Trophoblast cell (in vitro differentiated cells and primary cell): ENCODE measurements around the gene ZBED5.
"Not testable (repeated sequence)": the region's sequence is repeated elsewhere in the genome, so short reads cannot be mapped to it uniquely, and the experiment has no call there.

Experiments
- DNase-seq, 2 donors: peaks; one replicate each; pipeline ENCODE4 v3.0.0-alpha.2; 2016
- H2AFZ ChIP-seq: 2 replicates; pipeline ENCODE4 v1.6.1; 2013; ENCODE audit warnings: low read length, moderate library complexity, mild to moderate bottlenecking; ENCODE audit not compliant: insufficient read depth, poor library complexity
- H2AK5ac ChIP-seq: 2 replicates; pipeline ENCODE4 v1.6.1; 2013; ENCODE audit warnings: mild to moderate bottlenecking, low read length
- H2BK120ac ChIP-seq: 2 replicates; pipeline ENCODE4 v1.6.1; 2013; ENCODE audit warnings: low read length, mild to moderate bottlenecking, moderate library complexity; ENCODE audit not compliant: insufficient read depth, poor library complexity
- H2BK12ac ChIP-seq: 2 replicates; pipeline ENCODE4 v1.6.1; 2013; ENCODE audit warnings: mild to moderate bottlenecking, low read length, moderate library complexity
- H2BK5ac ChIP-seq: 2 replicates; pipeline ENCODE4 v1.6.1; 2013; ENCODE audit warnings: low read length, low read depth, moderate library complexity, mild to moderate bottlenecking; ENCODE audit not compliant: poor library complexity
- H3K14ac ChIP-seq: 2 replicates; pipeline ENCODE4 v1.6.1; 2013; ENCODE audit warnings: mild to moderate bottlenecking, low read length
- H3K18ac ChIP-seq: 2 replicates; pipeline ENCODE4 v1.6.1; 2013; ENCODE audit warnings: mild to moderate bottlenecking, low read length
- H3K23ac ChIP-seq: 2 replicates; pipeline ENCODE4 v1.6.1; 2013; ENCODE audit warnings: low read length
- H3K27ac ChIP-seq: 2 replicates; pipeline ENCODE4 v1.5.1; 2013; ENCODE audit warnings: low read depth, mild to moderate bottlenecking, inconsistent platforms, low read length, moderate library complexity
- H3K27me3 ChIP-seq: 2 replicates; pipeline ENCODE4 v1.6.1; 2013; ENCODE audit warnings: inconsistent platforms, mild to moderate bottlenecking, low read length, moderate library complexity; ENCODE audit not compliant: insufficient read depth
- H3K36me3 ChIP-seq, 2 experiments: 1 replicate in 1 of 2; 2 replicates in 1 of 2; pipeline ENCODE4 v1.6.1; 2013; ENCODE audit warnings: low read length in 2 of 2, mild to moderate bottlenecking in 2 of 2, moderate library complexity in 1 of 2; ENCODE audit not compliant: insufficient read depth in 2 of 2, control insufficient read depth in 1 of 2
- H3K4ac ChIP-seq: 2 replicates; pipeline ENCODE4 v1.6.1; 2013; ENCODE audit warnings: low read depth, mild to moderate bottlenecking, low read length, moderate library complexity
- H3K4me1 ChIP-seq, 2 experiments: 1 replicate in 1 of 2; 2 replicates in 1 of 2; pipeline ENCODE4 v1.6.1; 2013; ENCODE audit warnings: low read length in 2 of 2, mild to moderate bottlenecking in 2 of 2, moderate library complexity in 1 of 2; ENCODE audit not compliant: insufficient read depth in 2 of 2, control insufficient read depth in 1 of 2
- H3K4me2 ChIP-seq: 2 replicates; pipeline ENCODE4 v1.6.1; 2013; ENCODE audit warnings: inconsistent platforms, mild to moderate bottlenecking, low read length, moderate library complexity
- H3K4me3 ChIP-seq: 2 replicates; pipeline ENCODE4 v1.5.1; 2013; ENCODE audit warnings: mild to moderate bottlenecking, low read depth, low read length, inconsistent platforms
- H3K79me1 ChIP-seq: one replicate; pipeline ENCODE4 v1.6.1; 2013; ENCODE audit warnings: low read length
- H3K79me2 ChIP-seq: 2 replicates; pipeline ENCODE4 v1.6.1; 2013; ENCODE audit warnings: low read length, mild to moderate bottlenecking; ENCODE audit not compliant: control insufficient read depth, insufficient read depth, poor library complexity
- H3K9ac ChIP-seq: 2 replicates; pipeline ENCODE4 v1.6.1; 2013; ENCODE audit warnings: mild to moderate bottlenecking, low read length
- H3K9me3 ChIP-seq: 2 replicates; pipeline ENCODE4 v1.6.1; 2013; ENCODE audit warnings: low read depth, mild to moderate bottlenecking, control low read depth, inconsistent platforms, low read length; ENCODE audit not compliant: insufficient read depth
- H4K12ac ChIP-seq: 2 replicates; pipeline ENCODE4 v1.6.1; 2013; ENCODE audit warnings: low read depth, mild to moderate bottlenecking, low read length, moderate library complexity
- H4K8ac ChIP-seq: 2 replicates; pipeline ENCODE4 v1.6.1; 2013; ENCODE audit warnings: low read depth, mild to moderate bottlenecking, low read length, moderate library complexity
- H4K91ac ChIP-seq: one replicate; pipeline ENCODE4 v1.6.1; 2013; ENCODE audit warnings: low read depth, mild to moderate bottlenecking, low read length, moderate library complexity
- WGBS: extraction: QIAGEN DNeasy Blood & Tissue Kit; methylation state at CpG from one replicate; pipeline ENCODE4 v1.1.7; 2013; ENCODE audit warnings: missing lambda C conversion rate; ENCODE audit not compliant: insufficient read length, insufficient coverage; ENCODE audit errors: extremely low coverage; 5-methylcytosine and 5-hydroxymethylcytosine counted together

Gene ZBED5

GRCh38 chr11:10892250-10892649, 34.4 kb upstream of the ZBED5 start:
- Histone ChIP-seq H2BK120ac (no peak overlapping the region), H3K27me3 (no peaks in the 10 kb centered on the region), H4K91ac (no peak overlapping the region), H3K27ac (no peak overlapping the region), H3K4me2 (no peak overlapping the region), H3K36me3 (no peaks in the 10 kb centered on the region), H3K14ac (no peak overlapping the region), H3K23ac (no peak overlapping the region), H2AK5ac (no peak overlapping the region), H3K18ac (no peak overlapping the region), H3K79me1 (no peaks in the 10 kb centered on the region), H3K9me3 (no peaks in the 10 kb centered on the region), H4K12ac (no peak overlapping the region), H3K4me1 (no peaks in the 10 kb centered on the region), H4K8ac (no peak overlapping the region), H3K79me2 (no peaks in the 10 kb centered on the region), H3K4me3 (no peak overlapping the region), H3K4ac (no peak overlapping the region), H2BK5ac (no peak overlapping the region), H2BK12ac (no peak overlapping the region), H2AFZ (no peak overlapping the region), H3K9ac (no peak overlapping the region)
- DNase-seq = no peak
- WGBS = no CpG with 5 or more reads among the region's 2 CpGs

- H2AFZ ChIP-seq = no peak overlapping the region
- H3K4me3 ChIP-seq = no peak overlapping the region
- H4K91ac ChIP-seq = no peak overlapping the region
- no peak overlapping the region for H2AK5ac ChIP-seq
- H3K36me3 ChIP-seq = no peaks in the 10 kb centered on the region
- no peaks in the 10 kb centered on the region for H3K79me1 ChIP-seq
- H2BK120ac ChIP-seq = no peak overlapping the region
- H3K27ac ChIP-seq = no peak overlapping the region
- H3K4me2 ChIP-seq = no peak overlapping the region
- H2BK12ac ChIP-seq = no peak overlapping the region
- no peak overlapping the region for H3K23ac ChIP-seq
- DNase-seq = peak; percentile 26 to 91
- H3K9ac ChIP-seq = no peak overlapping the region
- H3K27me3 ChIP-seq = no peaks in the 10 kb centered on the region
- no peak overlapping the region for H3K4ac ChIP-seq
- no peaks in the 10 kb centered on the region for H3K9me3 ChIP-seq
- no peak overlapping the region for H4K8ac ChIP-seq
- no peak overlapping the region for H3K18ac ChIP-seq
- no peak overlapping the region for H2BK5ac ChIP-seq
- WGBS = no CpG with 5 or more reads among the region's 1 CpG
- no peak overlapping the region for H3K14ac ChIP-seq
- no peak overlapping the region for H4K12ac ChIP-seq
- no peaks in the 10 kb centered on the region for H3K4me1 ChIP-seq
- no peaks in the 10 kb centered on the region for H3K79me2 ChIP-seq
These were observed 33.4 kb upstream of the ZBED5 start for GRCh38 chr11:10891151-10891720.

DNA sequence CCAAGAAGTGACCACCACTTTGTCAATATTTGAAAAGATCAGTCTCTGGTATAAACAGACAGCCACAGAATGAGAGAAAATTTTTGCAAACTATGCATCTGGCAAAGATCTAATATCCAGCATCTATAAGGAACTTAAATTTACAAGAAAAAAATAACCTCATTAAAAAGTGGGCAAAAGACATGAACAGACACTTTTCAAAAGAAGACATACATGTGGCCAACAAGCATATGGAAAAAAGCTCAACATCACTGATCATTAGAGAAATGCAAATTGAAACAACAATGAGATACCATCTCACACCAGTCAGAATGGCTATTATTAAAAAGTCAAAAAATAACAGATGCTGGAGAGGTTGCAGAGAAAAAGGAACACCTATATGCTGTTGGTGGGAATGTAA, 32.2 kb upstream of the ZBED5 start:
- not testable (repeated sequence) for H3K79me1 ChIP-seq, H2AK5ac ChIP-seq, H4K8ac ChIP-seq, H3K4me2 ChIP-seq, H3K79me2 ChIP-seq, H3K23ac ChIP-seq, H3K4me1 ChIP-seq, H3K27ac ChIP-seq, H3K14ac ChIP-seq, H3K36me3 ChIP-seq, DNase-seq, H3K4me3 ChIP-seq, H2BK120ac ChIP-seq, H3K18ac ChIP-seq, H4K91ac ChIP-seq, H3K4ac ChIP-seq, H3K9me3 ChIP-seq, H3K27me3 ChIP-seq, H4K12ac ChIP-seq, H3K9ac ChIP-seq, H2BK5ac ChIP-seq, H2AFZ ChIP-seq, H2BK12ac ChIP-seq

GRCh38 chr11:10887307-10887706, 29.5 kb upstream of the ZBED5 start:
- no peak overlapping the region for H2BK12ac ChIP-seq
- H3K14ac ChIP-seq = no peak overlapping the region
- H3K4me1 ChIP-seq = peaks cover 0 to 2% of the 10 kb centered on the region in 2 experiments
- no peak overlapping the region for H2AK5ac ChIP-seq
- peaks cover 2% of the 10 kb centered on the region for H3K79me1 ChIP-seq
- H3K23ac ChIP-seq = no peak overlapping the region
- no peak overlapping the region for H2BK5ac ChIP-seq
- H3K18ac ChIP-seq = no peak overlapping the region
- no peak overlapping the region for H2BK120ac ChIP-seq
- no peaks in the 10 kb centered on the region for H3K36me3 ChIP-seq
- H3K4me3 ChIP-seq = no peak overlapping the region
- peak overlapping the region; percentile 37 for H4K91ac ChIP-seq
- H3K27me3 ChIP-seq = no peaks in the 10 kb centered on the region
- no peak overlapping the region for H2AFZ ChIP-seq
- no peak overlapping the region for H3K4me2 ChIP-seq
- no peak overlapping the region for H3K9ac ChIP-seq
- peaks cover 1% of the 10 kb centered on the region for H3K9me3 ChIP-seq
- peak in 1 of 2 donors; percentile 65 for DNase-seq
- no peaks in the 10 kb centered on the region for H3K79me2 ChIP-seq
- no peak overlapping the region for H3K4ac ChIP-seq
- H4K8ac ChIP-seq = no peak overlapping the region
- no peak overlapping the region for H3K27ac ChIP-seq
- H4K12ac ChIP-seq = no peak overlapping the region
